HG02970 (cell line): ENCODE results near the gene ADGRD1.

Experiments used
- ATAC-seq: cut with Tn5 transposase; IDR thresholded peaks from one replicate; pipeline ENCODE4 v1.9.1; 2021; ENCODE audit warnings: mild to moderate bottlenecking, moderate library complexity, moderate number of reproducible peaks; ENCODE audit not compliant: unreplicated experiment, low FRiP score

Gene ADGRD1

GRCh38 chr12:131050463-131051154 lies 96.9 kb downstream of the ADGRD1 start:
- no peak for ATAC-seq

GRCh38 chr12:131051155-131051473 lies 97.4 kb downstream of the ADGRD1 start:
- ATAC-seq, result no peak

GRCh38 chr12:131052063-131052781 lies 98.5 kb downstream of the ADGRD1 start:
- no peak for ATAC-seq

- ATAC-seq, result no peak
Measured at GRCh38 chr12:131052929-131053328, 99.2 kb downstream of the ADGRD1 start.

- ATAC-seq, result no peak
Measured at GRCh38 chr12:131053567-131053966, 99.9 kb downstream of the ADGRD1 start.

- no peak for ATAC-seq
Measured at GRCh38 chr12:131054345-131055092, 100.8 kb downstream of the ADGRD1 start.

- no peak for ATAC-seq
Measured at GRCh38 chr12:131055093-131055465, 101.4 kb downstream of the ADGRD1 start.

GRCh38 chr12:131055596-131056233 lies 102.0 kb downstream of the ADGRD1 start:
- no peak for ATAC-seq

- no peak for ATAC-seq
Measured at GRCh38 chr12:131056626-131057025, 102.9 kb downstream of the ADGRD1 start.

- ATAC-seq, result no peak
Measured at GRCh38 chr12:131057211-131057721, 103.6 kb downstream of the ADGRD1 start.

GRCh38 chr12:131057722-131058515 lies 104.2 kb downstream of the ADGRD1 start:
- no peak for ATAC-seq

- ATAC-seq, result no peak
Measured at GRCh38 chr12:131058700-131059099, 105.0 kb downstream of the ADGRD1 start.

GRCh38 chr12:131060011-131060703 lies 106.5 kb downstream of the ADGRD1 start:
- ATAC-seq, result no peak

GRCh38 chr12:131061041-131061806 lies 107.5 kb downstream of the ADGRD1 start:
- no peak for ATAC-seq

GRCh38 chr12:131063413-131063812 lies 109.7 kb downstream of the ADGRD1 start:
- no peak for ATAC-seq

- no peak for ATAC-seq
Measured at GRCh38 chr12:131063960-131064359, 110.3 kb downstream of the ADGRD1 start.

GRCh38 chr12:131065279-131065678 lies 111.6 kb downstream of the ADGRD1 start:
- no peak for ATAC-seq

- no peak for ATAC-seq
Measured at GRCh38 chr12:131065801-131066200, 112.1 kb downstream of the ADGRD1 start.
